HG03571 (cell line): ENCODE measurements around the gene WDHD1.
"Not testable (repeated sequence)": the region's sequence is repeated elsewhere in the genome, so short reads cannot be mapped to it uniquely, and the experiment has no call there.

Experiments
- ATAC-seq: cut with Tn5 transposase; IDR thresholded peaks from one replicate; pipeline ENCODE4 v1.9.1; 2021; ENCODE audit not compliant: unreplicated experiment

Gene WDHD1

GRCh38 chr14:54967496-54967895, 59.4 kb downstream of the WDHD1 start:
- ATAC-seq = no peak

GRCh38 chr14:54955143-54955542, 71.8 kb downstream of the WDHD1 start:
- no peak for ATAC-seq

- ATAC-seq = not testable (repeated sequence)
Measured at GRCh38 chr14:54953609-54954008, 73.3 kb downstream of the WDHD1 start.

DNA sequence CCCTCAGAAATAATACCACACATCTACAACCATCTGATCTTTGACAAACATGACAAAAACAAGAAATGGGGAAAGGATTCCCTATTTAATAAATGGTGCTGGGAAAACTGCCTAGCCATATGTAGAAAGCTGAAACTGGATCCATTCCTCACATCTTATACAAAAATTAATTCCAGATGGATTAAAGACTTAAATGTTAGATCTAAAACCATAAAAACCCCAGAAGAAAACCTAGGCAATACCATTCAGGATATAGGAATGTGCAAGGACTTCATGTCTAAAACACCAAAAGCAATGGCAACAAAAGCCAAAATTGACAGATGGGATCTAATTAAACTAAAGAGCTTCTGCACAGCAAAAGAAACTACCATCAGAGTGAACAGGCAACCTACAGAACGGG, 74.1 kb downstream of the WDHD1 start:
- ATAC-seq = not testable (repeated sequence)

DNA sequence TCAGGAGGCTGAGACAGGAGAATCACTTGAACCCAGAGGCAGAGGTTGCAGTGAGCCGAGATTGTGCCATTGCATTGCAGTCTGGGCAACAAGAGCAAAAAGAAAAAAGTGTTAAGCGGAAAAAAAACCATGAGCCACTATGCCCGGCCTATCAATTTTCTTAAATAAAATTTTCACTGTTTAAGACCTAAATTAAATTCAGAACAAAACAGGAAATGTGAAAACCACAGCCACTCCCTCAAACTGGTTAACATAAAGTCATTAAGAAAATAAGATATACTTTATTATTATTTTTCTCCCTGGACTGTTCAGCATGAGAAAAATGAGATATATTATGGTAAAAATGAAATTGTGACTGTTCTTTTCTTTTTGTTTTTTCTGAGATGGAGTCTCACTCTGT, 79.7 kb downstream of the WDHD1 start:
- no peak for ATAC-seq

- ATAC-seq = no peak
Measured at GRCh38 chr14:54946500-54946899, 80.4 kb downstream of the WDHD1 start.

DNA sequence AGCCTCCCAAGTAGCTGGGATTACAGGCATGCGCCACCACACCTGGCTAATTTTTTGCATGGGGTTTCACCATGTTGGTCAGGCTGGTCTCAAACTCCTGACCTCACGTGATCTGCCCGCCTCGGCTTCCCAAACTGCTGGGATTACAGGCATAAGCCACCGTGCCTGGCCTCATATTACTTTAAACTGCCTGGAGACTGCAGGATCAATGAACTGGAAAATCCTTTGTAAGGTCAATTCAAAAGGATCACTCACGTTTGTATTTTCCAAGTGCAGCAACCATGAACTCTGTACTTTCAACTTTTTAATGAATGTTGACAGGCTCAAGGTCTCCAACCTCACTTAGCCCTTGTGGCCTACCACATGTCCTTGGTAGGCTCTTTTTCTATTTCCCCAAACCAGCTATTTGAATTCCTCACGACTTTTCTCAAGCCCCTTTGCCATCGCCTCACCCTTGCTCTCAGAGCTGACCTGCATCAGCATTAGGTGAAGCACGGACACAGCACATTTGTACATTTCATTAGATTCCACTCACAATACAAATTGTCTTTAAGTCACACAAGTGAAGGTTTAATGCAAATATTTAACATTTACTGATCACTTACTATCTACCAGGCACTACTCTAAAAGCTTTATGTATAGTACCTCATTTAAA, 82.0 kb downstream of the WDHD1 start:
- ATAC-seq = no peak

GRCh38 chr14:54942913-54943312, 84.0 kb downstream of the WDHD1 start:
- ATAC-seq = no peak

GRCh38 chr14:54936816-54937215, 90.1 kb downstream of the WDHD1 start:
- ATAC-seq = no peak

- ATAC-seq = no peak
Measured at GRCh38 chr14:54935958-54936357, 90.9 kb downstream of the WDHD1 start.

- ATAC-seq = no peak
Measured at GRCh38 chr14:54935100-54935499, 91.8 kb downstream of the WDHD1 start.

DNA sequence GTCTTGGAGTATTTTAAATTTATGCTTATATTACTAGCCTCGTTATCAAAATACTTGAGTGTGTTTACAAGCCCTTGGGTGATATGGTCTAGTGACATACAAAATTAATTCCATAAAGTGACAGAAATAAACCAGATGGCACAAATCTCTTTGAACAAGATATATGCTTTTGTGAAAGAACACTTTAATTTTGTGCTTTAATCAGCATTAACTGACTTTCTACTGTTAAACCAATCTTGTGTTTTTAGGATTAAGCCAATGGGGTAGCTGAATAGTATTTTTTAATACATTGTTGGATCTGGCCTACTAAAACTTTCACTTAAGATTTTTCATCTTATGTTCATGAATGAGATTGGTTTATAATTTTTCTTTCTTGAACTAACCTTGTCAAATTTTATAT, 93.9 kb downstream of the WDHD1 start:
- no peak for ATAC-seq

DNA sequence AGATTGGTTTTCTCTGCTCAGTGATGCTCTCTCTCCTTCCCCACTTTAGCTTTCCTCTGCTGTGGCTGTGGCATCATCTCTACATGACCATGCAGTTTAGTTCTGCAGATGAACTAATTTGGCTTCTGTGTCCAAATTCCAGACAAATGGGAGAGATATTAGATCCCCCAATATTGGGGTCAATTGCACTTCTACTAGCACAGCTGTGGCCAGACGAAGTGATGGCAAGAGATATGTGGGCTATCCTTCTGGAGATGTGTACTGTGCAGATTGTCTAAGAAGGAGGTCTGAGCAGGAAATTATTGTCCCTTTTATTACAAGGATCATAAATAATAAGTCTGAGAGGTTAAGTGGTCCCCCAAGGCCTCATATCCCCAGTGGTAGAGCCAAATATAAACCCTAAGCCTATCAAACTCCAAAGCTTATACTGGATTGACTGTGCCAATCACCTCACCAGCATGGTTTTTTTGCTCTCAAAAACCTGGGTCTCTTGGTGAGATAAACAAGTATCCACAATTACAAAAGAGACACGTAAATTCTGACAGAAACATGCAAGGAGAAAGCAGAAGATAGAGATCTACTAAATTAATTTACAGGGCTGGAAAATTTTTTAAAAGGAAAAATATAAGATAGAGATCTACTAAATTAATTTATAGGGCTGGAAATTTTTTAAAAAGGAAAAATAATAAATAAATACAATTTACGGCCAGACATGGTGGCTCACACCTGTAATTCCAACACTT, 95.1 kb downstream of the WDHD1 start:
- ATAC-seq = no peak

DNA sequence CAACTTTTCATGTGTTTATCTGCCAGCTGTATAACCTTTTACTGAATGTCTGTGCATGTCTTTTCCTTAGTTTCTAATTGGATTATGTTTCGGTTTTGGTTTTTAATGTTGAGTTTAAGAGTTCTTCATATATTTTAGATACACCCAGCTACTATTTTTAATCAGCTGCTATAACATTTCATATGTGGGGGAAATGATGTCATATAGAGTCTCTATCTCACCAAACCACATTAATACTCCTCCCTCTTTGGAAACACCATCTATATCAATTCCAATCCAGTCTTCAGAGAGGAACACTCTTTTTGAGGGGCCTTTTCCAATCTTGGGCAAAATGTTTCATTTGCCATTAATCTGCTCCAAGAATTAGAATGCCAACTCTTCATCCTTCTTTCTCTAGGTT, 95.8 kb downstream of the WDHD1 start:
- ATAC-seq = no peak

DNA sequence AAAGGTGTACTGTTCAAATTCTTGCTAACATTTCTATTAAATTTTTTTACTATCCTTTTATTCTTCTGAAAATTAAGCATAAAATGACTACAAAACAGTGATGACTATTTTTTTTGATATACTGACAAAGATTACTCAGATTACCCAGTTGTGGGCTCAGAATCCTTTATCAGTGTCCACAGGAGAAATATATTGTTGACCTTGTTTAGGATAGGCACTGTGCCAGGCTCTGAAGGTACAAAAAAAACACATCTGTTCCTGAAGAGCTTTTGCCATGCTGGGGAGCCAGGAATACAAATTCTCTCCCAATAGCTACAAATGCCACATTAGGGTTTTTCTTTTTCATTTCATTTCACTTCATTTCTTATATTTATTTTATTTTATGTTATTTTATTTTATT, 97.3 kb downstream of the WDHD1 start:
- ATAC-seq = no peak

DNA sequence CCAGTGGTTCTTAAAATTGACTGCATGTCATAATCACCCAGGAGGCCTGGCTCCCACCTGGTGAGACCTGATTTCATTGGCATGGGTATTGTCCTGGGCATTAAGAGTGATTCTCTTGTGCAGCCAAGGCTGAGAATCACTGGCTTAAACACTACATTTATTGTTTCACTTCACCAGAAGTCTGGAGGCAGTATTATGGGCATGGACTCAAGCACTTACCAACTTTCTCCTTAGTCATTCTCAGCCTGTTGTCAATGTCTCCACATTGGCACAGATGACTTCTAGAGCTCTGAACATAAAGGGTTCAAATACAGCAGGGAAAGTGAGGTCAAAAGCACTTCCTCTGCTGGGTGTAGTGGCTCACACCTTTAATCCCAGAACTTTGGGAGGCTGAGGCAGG, 98.7 kb downstream of the WDHD1 start:
- no peak for ATAC-seq

GRCh38 chr14:54927551-54927950, 99.3 kb downstream of the WDHD1 start:
- ATAC-seq = no peak

DNA sequence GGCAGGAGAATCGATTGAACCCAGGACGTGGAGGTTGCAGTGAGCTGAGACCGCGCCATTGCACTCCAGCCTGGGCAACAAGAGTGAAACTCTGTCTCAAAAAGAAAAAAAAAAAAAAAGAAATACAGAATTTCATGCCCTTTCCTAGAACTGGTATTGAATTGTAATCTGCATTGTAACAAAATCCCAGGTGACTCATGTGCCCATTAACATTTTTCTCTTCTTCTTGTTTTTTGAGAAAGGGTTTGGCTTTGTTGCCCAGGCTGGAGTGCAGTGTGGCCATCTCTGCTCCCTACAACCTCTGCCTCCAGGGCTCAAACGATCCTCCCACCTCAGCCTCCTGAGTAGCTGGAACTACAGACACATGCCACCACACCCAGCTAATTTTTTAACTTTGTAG, 100.3 kb downstream of the WDHD1 start:
- not testable (repeated sequence) for ATAC-seq

DNA sequence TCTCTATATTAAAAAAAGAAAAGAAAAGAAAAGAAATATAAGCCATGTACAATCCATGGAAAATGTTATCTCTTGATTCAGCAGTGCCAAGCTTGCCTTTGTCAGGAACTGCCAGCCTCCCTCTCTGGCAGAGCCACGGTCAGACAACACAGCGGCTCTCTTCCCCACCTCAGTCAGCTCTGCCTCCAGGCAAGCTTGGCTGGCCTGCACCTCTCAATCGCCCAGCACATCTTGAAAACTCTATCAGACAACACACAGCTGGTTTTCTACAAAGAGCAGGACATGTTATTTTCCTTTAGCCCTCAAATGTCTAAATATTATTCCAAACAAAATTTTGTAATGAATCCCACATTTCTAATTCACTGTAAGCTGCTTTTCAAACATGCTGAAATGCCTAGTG, 104.3 kb downstream of the WDHD1 start:
- no peak for ATAC-seq

GRCh38 chr14:54920052-54920451, 106.8 kb downstream of the WDHD1 start:
- ATAC-seq = no peak

DNA sequence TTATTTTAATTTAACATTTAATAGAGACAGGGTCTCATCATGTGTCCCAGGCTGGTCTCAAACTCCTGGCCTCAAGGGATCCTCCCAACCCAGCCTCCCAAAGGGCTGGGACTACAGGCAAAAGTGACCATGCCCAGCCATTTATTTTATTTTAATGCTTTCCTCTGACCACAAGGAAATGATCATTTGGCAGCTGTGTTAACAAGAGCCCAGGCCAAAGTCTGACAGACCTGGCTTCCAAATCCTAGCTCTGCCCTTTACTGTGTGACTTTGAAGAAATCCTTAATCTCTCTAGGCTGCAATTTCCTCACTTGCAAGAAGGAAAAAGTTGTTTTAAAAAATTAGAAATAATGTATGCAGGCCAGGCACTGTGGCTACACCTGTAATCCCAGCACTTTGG, 107.6 kb downstream of the WDHD1 start:
- ATAC-seq = no peak

GRCh38 chr14:54918427-54918826, 108.5 kb downstream of the WDHD1 start:
- ATAC-seq = no peak

- no peak for ATAC-seq
Measured at GRCh38 chr14:54916101-54916500, 110.8 kb downstream of the WDHD1 start.
